ENCODE measurements around the gene CNST.
"Not testable (repeated sequence)": the region's sequence is repeated elsewhere in the genome, so short reads cannot be mapped to it uniquely, and the experiment has no call there.

CNST gene

DNA sequence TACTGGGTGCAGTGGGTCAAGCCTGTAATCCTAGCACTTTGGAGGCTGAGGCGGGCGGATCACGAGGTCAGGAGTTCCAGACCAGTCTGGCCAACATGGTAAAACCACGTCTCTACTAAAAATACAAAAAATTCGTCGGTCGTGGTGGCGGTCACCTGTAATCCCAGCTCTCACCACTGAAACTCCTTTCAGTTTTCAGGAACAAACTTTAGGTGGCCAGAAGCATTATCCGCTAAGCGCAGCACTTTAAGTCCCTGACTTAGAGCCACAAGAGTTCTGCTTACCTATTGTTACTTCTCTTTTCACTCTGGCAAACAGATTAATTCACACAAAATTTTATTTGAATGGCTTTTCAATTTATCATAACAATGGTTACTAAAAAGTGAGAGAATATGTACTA, 5.4 kb upstream of the CNST start:
- not testable (repeated sequence) for DNase-seq

DNA sequence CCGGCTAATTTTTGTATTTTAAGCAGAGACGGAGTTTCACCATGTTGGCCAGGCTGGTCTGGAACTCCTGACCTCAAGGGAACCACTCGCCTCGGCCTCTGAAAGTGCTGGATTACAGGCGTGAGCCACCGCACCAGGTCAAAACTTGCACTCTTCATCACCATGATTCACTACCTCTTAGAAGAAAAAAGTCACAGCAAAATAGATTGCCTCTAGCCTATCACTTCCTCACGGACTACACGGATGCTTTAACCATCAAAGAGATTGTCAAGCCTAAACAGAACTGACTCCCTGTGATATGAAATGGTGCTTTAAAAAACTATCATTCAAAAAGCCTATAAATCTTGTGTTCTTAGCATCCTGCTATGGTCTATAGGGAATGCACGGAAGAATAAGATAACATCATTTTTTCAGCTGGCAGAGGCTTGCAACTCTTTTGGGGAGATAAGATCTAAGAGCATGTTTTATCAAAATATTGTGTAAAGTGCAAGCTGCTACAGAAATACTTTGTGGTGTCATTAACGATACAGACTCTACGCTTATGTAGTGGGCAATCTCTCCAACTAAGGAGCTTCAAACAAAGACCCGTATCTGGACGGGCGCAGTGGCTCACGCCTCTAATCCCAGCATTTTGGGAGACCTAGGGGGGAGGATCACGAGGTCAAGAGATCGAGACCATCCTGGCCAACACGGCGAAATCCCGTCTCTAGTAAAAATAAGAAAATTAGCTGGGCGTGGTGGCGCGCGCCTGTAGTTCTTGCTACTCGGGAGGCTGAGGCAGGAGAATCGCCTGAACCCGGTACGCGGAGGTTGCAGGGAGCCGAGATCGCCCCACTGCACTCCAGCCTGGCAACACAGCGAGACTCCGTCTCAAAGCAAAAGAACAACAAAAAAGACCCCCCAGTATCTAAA, 1.2 kb upstream of the CNST start:
- no peak for DNase-seq

DNA sequence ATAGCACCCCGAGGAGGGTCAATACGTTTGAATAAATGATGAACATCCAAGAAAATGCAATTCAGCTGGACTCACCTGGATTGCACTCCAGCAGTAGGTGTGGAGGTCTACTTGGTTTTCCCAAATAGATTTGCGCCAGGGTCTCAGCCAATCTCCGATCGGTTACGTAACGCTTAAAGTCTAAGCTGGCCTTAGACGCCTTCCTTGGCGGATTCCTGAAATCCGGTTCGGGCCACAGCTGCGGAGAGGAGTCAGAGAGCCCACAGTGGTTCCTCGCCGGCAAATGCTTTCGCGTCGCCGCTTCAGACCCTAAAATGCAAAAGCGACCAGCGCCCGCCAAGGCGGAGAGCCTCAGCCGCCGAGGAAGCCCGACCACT, 517 bp upstream of the CNST start:
- peak in 1 of 2 experiments; percentile 60 for DNase-seq

DNA sequence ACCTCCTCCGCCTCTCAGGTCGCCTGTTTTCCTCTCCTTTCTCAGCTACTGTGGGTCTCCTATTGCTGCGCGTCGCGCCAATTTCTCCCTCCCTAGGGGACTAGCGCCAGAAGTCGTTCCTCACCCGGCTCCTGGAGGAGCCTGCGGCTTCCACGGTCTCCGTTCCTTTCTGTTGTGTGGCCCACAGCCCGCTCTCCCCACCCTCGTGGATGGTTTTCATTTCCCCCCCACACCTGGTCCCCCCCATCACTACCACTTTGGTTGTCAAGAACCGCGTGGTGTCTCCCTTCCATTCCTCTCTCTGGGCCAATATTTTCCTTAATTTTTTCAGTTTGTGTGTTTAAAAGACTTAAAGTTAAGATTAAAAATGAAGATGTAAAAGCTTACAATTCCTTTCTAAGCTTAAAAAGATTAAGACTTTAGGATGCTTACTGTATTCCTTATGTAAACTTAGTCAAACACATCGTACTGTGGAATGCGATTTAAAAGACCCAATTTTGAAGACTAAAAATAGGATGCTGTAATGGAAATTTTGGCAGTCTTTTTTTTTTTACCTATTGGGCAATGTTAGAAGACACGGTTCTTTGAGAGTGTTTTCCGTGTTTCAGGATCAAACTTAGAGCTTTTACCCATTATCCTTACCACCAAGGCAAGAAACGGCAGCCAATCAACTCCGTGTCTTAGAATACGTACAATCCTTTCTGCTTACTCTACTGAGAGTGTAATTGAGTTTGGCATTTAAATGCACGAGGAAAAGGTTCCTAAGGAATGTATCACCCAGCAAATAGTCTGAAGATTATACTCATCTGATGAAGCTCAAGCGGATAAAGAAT, 773 bp downstream of the CNST start:
- DNase-seq, result peak; percentile 19 to 52

- DNase-seq, result no peak
These were observed 1.5 kb downstream of the CNST start for GRCh38 chr1:246567646-246568235.

DNA sequence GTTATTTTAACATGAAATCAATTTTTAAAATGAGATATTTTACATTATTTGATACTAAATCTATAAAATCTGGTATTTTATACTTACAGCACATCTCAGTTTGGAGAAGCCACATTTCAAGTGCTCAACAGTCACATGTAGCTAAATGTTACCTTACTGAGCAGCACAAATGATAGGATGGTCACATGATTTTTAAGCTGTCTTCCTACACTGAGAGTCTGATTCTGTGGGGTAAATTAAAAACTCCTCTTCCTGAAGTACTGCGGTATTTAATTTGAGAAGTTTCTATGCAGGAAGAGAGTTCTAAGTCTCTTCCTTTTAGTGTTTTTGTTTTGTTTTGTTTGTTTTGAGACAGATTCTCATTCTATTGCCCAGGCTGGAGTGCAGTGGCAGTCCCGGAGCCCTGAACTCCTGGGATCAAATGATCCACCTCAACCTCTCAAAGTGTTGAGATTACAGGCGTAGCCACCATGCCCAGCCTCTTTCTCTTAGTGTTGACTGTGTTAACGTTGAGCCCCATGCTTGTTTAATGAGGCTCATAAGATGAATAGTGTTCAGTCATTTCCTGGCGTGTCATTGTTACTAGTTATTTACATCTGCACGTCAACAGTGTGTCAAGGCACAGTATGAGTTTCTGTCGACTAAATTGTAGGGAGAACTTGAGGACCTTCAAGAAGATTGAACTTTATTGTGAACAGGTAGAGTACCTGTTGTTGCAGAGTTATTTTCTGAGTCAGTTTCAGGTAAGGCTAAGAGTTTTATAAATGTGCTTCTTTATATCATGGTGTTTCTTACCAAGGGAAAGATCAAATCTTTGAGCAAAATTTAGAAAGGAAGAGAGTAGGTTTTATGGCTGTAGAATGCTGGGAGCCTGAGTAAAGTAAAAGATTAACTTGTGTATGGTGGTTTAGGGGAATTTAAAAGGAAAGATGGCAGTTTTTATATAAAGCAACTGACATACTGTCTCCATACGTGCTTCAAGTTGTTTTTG, 3.3 kb downstream of the CNST start:
- DNase-seq, result peak; percentile 45 to 76

DNA sequence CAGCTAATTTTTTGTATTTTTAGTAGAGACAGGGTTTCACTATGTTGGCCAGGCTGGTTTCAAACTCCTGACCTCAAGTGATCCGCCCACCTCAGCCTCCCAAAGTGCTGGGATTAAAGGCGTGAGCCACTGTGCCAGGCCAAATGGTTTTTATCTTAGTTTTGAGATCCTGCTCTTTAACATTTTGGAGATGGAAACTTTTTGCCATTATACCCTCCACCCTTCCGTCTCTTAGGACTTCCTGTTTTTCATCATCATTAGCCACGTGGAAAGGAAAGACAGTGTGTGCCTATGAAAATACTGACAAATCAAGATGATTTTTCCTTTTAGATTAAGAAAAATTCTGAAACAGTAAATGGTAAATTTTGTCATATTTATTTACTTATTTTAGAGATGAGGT, 5.1 kb downstream of the CNST start:
- not testable (repeated sequence) for DNase-seq

DNA sequence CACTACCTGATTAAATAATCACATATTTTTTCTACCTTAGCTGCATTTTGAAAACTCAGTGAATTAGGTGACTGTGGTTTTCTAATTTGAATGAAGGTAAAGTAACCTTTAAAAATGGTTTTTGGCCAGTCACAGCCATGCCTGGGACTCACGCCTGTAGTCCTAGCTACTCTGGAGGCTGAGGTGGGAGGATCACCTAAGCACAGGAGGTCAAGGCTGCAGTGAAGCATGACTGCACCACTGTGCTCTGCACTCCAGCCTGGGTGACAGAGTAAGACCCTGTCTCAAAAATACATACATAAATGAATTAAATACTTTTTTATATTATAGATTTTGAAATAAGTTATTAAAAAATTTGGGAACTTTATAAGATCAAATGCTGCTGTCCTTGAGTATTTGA, 5.7 kb downstream of the CNST start:
- no peak for DNase-seq

DNA sequence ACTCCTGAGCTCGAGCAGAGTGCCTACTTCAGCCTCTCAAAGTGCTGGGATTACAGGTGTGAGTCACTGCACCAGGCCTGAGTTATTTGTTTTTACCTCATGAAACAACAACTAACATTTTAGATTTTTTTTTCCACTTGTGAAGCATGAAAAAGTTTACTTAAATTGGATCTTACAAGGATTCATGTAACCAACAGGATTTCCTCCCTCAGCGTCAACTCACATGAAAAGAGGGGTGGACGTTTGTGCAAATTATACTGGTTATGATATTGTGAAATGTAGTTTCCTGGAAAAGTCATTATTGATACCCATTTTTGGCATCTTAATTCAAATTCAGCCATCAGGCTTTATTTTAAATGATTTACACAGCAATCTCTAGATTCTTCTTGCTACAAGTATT, 6.5 kb downstream of the CNST start:
- DNase-seq, result no peak

DNA sequence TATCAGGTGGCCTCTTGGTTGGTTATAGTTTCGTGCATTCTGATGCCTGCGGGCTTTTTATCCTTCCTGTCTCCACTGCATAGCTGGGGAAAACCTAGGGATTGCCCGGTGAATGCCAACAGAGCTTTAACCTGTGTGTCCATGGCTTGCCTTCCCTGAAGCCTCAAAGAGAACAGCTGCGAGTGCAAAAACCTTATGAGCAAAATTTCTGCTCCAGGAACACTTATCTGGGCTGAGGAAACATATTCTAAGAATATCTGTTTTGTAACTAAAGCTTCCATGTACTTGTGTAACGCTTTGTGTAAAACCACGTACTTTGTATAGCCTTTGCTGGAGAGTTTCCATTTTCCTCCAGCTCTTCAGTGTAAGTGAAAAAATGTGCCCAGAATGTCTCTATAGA, 7.2 kb downstream of the CNST start:
- DNase-seq, result no peak

GRCh38 chr1:246576709-246577032, 10.4 kb downstream of the CNST start:
- no peak for DNase-seq

DNA sequence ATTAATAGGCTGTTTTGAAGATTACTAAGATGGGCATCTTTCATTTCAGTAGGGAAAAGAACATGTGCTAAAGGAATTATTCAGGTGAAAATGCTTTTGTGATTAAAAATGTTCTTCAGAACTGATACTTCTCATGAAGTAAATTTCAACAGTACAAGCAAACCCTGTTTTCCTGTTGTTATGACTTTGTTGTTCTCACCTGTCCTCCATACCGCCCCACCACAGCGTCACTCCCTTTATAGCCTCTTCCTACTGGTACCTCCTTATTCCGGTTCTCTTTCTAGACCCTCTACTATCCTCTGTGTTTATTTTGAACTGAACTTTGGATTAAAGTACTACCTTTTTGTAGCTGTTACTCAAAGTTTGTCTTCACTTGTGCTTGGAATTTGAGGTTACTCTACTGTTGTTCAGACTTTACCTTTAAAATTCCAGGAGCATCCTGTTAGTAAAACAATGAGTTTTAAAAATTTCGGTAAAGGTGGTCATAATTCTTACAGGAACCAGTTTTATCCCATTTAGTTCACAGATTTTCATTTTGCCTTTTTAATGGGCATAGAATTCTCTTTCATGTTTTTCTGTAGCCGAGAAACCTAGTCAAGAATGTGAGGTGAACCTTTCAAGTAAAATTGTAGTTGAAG, 10.9 kb downstream of the CNST start:
- no peak for DNase-seq

GRCh38 chr1:246577720-246578106, 11.5 kb downstream of the CNST start:
- DNase-seq, result no peak

DNA sequence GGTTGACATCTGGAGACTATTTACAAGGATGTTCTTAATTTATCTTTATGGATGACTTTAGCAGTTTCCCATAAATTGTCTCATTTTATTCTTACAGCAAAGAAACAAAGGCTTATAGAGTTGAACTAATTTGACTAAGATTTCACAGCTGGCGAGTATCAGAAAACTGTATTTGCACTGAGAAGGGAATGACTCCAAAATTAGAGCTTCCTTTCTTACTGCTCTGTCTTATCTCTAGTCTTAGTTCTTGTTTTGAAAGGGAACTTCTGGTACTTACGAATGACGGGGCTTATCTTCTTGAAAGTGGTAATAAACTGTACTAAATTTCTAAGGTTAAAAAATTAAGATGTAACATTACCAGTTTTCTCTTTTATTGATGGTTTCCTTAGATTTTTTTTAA, 13.6 kb downstream of the CNST start:
- DNase-seq, result no peak

GRCh38 chr1:246580497-246581370, 14.5 kb downstream of the CNST start:
- DNase-seq, result no peak

GRCh38 chr1:246582301-246583055, 16.2 kb downstream of the CNST start:
- DNase-seq, result no peak

GRCh38 chr1:246583056-246583440, 16.8 kb downstream of the CNST start:
- peak in 1 of 2 experiments; percentile 16 for DNase-seq

GRCh38 chr1:246583448-246584185, 17.4 kb downstream of the CNST start:
- DNase-seq, result peak; percentile 72 to 83

GRCh38 chr1:246587032-246587431, 20.8 kb downstream of the CNST start:
- no peak for DNase-seq
